IMR-90 (cell line): ENCODE results near the gene GRIN2A.

Source experiments
- CHD1 ChIP-seq: IDR thresholded peaks from 2 replicates; pipeline ENCODE4 v1.6.1; 2012; ENCODE audit warnings: low read depth, low read length, improper control_type of control experiment
- CTCF ChIP-seq: conservative IDR thresholded peaks from 2 replicates; pipeline ENCODE4 v1.5.1; 2012; ENCODE audit warnings: mild to moderate bottlenecking, low read depth, low read length, improper control_type of control experiment
- FOS ChIP-seq: fragments of 150-350 bp; IDR thresholded peaks from 2 replicates; pipeline ENCODE4 v1.6.1; 2016; ENCODE audit warnings: low read depth, low read length
- NFE2L2 ChIP-seq: fragments of 150-350 bp; IDR thresholded peaks from 2 replicates; pipeline ENCODE4 v1.6.1; 2016; ENCODE audit warnings: low read depth, mild to moderate bottlenecking, low read length
- POLR2A ChIP-seq: IDR thresholded peaks from 2 replicates; pipeline ENCODE4 v1.6.1; 2012; ENCODE audit warnings: mild to moderate bottlenecking, low read depth, low read length
- RCOR1 ChIP-seq: IDR thresholded peaks from 2 replicates; pipeline ENCODE4 v1.6.1; 2012; ENCODE audit warnings: mild to moderate bottlenecking, low read length, improper control_type of control experiment; ENCODE audit not compliant: insufficient replicate concordance
- RFX5 ChIP-seq: IDR thresholded peaks from 2 replicates; pipeline ENCODE4 v1.8.0; 2012; ENCODE audit warnings: low read depth, mild to moderate bottlenecking, low read length, moderate library complexity
- TF ChIP-seq, protein P1 (sequence below): fragments of 150-350 bp; IDR thresholded peaks from 2 replicates; pipeline ENCODE4 v1.6.1; 2017; ENCODE audit warnings: mild to moderate bottlenecking, antibody characterized with exemption, low read length, low read depth

DNA sequence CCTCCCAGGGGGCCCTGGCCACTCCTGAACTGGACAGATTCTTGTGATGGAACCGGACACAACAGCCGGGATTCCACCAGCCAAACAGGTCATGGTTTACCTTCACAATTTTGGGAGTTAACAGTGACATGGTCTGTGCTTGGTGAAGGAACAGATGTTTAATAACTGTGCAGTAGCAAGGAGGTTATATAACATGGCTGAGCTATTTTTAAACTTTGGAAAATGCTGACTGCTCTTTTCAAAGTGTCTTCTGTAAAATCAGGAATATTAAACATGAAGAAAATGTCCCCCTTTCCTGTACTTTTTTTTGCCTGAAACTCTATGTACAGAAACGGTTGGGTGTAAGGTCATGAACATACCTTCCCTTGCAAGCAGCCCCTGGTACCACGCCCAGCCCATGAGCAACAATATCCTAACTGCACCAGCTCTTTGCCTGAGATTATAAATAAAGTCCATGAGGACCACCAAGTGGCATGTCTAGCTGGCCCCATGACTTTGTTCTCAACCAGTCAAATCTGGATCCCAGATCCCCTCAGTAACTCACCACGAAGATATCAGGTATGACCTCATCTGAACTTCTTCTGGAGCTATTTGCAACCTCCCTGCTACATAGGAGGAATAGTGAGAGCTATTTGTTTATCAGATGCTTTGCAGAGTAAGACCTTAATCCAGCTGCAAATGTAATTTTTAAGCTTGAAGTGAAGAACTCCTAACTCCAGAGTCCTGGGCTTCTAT lies 249.1 kb downstream of the GRIN2A start:
- TF ChIP-seq NFE2L2 (no peak), RCOR1 (no peak), CTCF (no peak), POLR2A (no peak), CHD1 (no peak), FOS (no peak), RFX5 (no peak)
- TF ChIP-seq, protein P1, sequence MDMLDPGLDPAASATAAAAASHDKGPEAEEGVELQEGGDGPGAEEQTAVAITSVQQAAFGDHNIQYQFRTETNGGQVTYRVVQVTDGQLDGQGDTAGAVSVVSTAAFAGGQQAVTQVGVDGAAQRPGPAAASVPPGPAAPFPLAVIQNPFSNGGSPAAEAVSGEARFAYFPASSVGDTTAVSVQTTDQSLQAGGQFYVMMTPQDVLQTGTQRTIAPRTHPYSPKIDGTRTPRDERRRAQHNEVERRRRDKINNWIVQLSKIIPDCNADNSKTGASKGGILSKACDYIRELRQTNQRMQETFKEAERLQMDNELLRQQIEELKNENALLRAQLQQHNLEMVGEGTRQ, result no peak
